VCaP (cell line): ENCODE results near the gene HOXC11.

Experiments
- H3K27ac ChIP-seq: fragments of 450-650 bp; 2 replicates; pipeline ENCODE4 v1.5.1; 2017
- TF ChIP-seq, protein P1 (sequence below): fragments of 450-650 bp; conservative IDR thresholded peaks from 2 replicates; pipeline ENCODE4 v1.5.1; 2017; ENCODE audit warnings: mild to moderate bottlenecking, moderate library complexity

Gene HOXC11

DNA sequence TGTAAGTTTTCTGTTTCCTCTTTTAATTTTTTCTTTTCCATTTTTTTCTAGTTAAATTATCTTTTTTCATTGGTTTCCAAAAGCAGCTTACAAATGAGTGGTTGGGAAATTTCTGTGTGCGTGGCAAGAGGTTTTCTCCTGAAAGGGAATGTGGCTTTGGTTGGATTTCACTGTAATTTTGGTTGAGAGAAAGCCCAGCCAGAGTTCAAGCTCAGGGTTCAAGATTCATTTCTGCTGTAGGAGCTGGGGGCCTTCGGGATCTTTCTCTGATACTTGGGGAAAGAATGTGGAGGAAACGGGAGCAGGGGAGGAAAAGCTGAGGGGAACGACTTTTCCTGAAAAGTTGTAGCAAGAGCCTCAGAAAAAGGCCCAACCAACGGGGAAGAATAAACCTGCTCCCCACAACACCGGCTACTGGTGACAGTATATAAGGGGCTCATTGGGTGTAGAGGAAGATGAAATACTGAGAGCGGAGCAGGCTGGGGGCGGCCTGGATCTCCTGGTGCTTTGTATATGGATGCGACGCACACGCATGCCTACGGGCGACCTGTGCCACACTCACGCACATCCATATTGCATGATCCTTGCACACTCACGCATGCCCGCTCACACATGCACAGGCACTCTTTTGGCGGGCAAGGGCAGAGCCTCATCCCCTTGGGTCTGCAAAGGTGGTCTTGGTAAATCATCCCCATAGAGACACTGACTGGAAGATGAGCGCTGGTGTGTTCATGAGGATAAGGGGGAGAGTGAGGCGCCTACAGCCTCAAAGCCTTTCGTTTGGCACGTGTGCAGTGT, 14.0 kb downstream of the HOXC11 start:
- TF ChIP-seq, protein P1, sequence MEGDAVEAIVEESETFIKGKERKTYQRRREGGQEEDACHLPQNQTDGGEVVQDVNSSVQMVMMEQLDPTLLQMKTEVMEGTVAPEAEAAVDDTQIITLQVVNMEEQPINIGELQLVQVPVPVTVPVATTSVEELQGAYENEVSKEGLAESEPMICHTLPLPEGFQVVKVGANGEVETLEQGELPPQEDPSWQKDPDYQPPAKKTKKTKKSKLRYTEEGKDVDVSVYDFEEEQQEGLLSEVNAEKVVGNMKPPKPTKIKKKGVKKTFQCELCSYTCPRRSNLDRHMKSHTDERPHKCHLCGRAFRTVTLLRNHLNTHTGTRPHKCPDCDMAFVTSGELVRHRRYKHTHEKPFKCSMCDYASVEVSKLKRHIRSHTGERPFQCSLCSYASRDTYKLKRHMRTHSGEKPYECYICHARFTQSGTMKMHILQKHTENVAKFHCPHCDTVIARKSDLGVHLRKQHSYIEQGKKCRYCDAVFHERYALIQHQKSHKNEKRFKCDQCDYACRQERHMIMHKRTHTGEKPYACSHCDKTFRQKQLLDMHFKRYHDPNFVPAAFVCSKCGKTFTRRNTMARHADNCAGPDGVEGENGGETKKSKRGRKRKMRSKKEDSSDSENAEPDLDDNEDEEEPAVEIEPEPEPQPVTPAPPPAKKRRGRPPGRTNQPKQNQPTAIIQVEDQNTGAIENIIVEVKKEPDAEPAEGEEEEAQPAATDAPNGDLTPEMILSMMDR: no peak
- no peak overlapping the region for H3K27ac ChIP-seq

GRCh38 chr12:53987787-53988230, 14.9 kb downstream of the HOXC11 start:
- TF ChIP-seq, protein P1: no peak
- no peak overlapping the region for H3K27ac ChIP-seq

DNA sequence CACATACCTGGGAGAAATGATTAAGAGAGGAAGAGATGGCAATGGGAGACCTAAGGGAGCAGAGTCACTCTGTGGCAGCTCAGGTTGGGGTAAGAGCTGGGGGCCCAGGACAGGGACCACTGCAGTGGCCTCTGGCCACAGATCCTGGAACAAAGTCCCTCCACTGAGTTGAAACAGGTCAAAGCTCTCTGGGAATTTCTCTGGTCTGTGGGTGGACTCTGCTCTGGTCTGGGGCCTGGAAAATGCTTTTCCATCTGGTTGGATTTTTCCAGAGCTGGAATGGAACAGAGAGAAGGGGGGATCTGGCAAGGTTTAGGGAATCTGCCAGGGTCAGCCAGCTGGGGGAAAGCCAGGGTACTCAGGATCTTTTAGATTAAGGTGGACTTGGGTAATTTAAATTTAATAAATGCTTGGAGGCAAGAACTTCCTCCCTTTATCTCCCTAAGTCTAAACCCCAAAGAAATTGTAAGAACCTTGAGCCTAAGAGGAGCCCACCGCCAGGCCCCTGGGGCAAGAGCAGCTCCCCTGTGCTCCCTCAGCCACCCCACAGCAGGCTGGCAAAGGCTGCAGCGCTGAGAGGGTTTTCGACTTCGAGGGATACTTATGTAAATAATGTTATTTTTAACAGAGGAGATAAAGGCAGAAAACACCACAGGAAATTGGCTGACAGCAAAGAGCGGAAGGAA, 15.8 kb downstream of the HOXC11 start:
- TF ChIP-seq, protein P1: no peak
- peak overlapping the region; percentile 16; the same call in 1 of the 2 replicates for H3K27ac ChIP-seq

DNA sequence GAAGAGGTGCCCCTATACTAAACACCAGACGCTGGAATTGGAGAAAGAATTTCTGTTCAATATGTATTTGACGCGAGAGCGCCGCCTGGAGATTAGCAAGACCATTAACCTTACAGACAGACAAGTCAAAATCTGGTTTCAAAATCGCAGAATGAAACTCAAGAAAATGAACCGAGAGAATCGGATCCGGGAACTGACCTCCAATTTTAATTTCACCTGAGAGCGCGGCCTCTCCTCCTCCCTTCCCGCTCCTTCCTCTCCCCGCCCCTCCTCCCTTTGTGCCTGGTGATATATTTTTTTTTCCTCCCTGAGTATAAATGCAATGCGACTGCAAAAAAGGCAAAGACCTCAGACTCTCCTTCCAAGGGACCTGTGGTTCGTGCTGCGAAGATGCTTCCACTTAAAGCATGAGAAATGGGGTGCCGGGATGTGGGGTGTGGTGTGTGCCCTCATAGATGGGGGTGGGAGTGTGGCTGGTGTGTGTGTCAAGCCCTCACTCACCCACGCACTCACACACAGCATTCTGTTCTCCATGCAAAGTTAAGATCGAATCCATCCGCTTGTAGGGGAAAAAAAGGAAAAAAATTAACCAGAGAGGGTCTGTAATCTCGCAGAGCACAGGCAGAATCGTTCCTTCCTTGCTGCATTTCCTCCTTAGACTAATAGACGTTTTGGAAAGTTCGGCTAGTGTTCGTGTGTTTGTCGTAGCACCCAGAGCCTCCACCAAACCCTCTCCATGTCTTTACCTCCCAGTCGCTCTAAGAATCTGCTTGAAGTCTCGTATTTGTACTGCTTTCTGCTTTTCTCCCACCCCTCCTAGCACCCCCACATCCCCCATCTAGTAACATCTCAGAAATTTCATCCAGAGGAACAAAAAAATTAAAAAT, 16.5 kb downstream of the HOXC11 start:
- H3K27ac ChIP-seq: peak overlapping the region; percentile 16; the same call in 1 of the 2 replicates
- TF ChIP-seq, protein P1: peak; percentile 89

DNA sequence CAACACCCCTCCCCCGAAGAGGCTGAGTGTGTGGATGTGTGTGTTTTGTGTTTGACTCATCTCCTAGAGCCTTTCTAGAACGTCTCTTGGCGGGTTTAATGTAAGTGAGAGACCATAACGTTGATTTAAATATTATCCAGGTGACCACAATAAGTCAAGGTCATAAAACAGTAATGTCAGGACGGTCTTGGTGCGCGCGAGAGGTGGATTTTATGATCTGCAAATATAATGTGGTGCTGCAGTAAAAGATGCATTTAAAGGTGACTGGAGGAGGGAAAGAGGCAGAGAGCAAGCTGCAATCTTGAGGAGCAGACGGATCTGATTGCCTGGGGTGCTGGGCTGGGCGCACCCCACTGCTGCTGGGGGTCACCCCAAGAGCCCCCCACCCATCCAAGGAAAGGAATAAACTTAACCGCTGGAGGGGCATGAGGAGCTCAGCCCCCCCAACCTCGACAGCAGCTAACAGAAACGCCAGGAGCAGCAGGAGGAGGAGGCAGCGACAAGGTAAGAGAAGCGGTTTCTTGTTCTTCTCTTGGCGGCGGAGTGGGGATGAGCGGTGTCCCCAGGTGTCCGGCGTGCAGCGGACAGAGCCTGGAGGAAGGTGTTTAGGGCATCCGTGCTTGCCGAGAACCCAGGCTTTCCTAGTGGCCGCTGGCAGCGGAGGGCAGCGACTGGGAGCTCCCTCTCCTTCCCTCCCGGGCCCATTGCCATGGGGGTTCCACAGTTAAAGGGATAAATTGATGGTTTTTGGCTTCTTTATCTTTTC, 17.6 kb downstream of the HOXC11 start:
- TF ChIP-seq, protein P1: no peak
- peak overlapping the region; percentile 38 for H3K27ac ChIP-seq

DNA sequence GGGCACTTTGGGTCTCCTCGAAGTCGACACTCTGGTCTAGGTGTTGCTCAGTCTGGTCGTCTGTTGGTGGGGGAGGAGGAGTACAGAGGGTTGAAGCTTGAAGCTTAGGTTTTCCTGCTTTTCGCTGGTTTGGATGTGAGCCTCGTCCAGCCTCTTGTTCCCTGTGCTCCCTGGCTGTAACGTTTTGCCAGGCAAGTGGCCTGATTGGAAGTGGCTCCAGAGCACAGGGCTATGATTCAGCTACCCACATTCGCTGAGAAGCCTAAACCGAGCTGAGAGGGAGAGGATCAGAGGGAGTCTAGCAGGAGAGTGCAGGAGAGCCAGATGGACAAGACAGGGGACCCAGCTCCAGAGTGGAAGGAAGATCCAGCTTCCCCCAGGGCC, 18.1 kb downstream of the HOXC11 start:
- H3K27ac ChIP-seq: peak overlapping the region; percentile 38
- TF ChIP-seq, protein P1: no peak
